ENCODE results near the gene GLTPD2. TPM values are rescaled to one million over a fixed set of nuclear protein-coding genes. Genes with fewer than 3 reads are reported as not detected.

The GLTPD2 gene
- total RNA-seq, 4 donors from 2014 or later = 1.1 to 2.0 (median 1.1) TPM; not detected in 1

DNA sequence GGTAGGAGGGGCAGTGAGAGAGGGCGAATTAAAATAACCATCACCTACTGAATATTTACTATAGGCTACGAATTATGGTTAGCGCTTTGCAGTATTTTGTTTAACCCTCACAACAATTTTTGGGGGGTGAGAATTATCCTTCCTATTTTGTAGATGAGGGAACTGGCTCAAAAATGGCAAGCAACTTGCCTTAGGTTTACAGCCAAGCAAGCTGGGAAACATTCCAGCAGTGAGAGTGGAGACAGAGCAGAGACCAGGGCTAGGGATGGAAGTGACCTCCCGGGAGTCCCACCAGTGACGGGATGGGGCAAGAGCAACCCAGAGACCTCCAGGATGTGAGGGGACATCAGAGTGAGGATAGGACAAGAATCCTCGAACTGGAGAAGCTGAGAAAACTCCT lies 2.2 kb upstream of the GLTPD2 start:
- TF ChIP-seq POLR2A (IDR thresholded peaks at IDR 0.05) = no peak
- TF ChIP-seq, protein P1, sequence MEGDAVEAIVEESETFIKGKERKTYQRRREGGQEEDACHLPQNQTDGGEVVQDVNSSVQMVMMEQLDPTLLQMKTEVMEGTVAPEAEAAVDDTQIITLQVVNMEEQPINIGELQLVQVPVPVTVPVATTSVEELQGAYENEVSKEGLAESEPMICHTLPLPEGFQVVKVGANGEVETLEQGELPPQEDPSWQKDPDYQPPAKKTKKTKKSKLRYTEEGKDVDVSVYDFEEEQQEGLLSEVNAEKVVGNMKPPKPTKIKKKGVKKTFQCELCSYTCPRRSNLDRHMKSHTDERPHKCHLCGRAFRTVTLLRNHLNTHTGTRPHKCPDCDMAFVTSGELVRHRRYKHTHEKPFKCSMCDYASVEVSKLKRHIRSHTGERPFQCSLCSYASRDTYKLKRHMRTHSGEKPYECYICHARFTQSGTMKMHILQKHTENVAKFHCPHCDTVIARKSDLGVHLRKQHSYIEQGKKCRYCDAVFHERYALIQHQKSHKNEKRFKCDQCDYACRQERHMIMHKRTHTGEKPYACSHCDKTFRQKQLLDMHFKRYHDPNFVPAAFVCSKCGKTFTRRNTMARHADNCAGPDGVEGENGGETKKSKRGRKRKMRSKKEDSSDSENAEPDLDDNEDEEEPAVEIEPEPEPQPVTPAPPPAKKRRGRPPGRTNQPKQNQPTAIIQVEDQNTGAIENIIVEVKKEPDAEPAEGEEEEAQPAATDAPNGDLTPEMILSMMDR (IDR thresholded peaks at IDR 0.05) = no peak
- Histone ChIP-seq H3K27me3 (peaks cover 0 to 49% (median 0%) of the 10 kb centered on the region in 4 donors), H3K4me1 (peaks cover 21 to 58% (median 32%) of the 10 kb centered on the region in 3 donors), H3K4me3 (peak overlapping the region in 3 of 4 donors; percentile 5 to 44 (median 32)), H3K9me3 (no peaks in the 10 kb centered on the region), H3K27ac (peak overlapping the region in 1 of 4 donors; percentile 7), H3K36me3 (no peaks in the 10 kb centered on the region)
- intact Hi-C loops (cut with DNase I) = loop anchor here (5.0 kb wide), 2 partner anchors 49 to 101 kb away; partner anchors contain the start of genes CXCL16 and ZMYND15
- no peak for DNase-seq
- 27 to 37% methylated on average over 6 of the region's 6 CpGs for WGBS, 2 donors

DNA sequence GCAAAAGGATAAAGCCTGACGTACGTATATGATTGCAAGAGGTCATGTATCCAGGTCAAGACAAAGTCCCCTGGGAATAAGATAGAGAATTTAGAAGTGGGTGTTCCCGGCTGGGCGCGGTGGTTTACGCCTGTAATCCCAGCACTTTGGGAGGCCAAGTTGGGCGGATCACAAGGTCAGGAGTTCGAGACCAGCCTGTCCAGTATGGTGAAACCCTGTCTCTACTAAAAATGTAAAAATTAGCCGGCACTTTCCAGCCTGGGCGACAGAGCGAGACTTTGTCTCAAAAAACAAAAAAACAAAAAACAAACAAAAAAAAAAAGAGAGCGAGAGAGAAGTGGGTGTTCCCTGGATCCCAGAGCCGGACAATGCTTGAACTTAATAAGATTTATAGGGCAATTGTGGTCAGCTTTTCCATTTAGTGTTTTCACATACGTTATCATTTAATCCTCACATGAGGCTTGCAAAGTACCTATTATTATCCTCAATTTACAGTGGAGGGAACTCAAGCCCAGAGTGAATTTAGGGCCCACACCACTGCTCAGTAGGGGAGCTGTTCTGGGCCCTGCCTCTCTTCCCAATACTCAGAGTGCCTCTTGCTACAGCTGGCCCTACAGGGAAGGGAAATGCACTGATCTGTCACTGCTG lies 481 bp upstream of the GLTPD2 start:
- Histone ChIP-seq H3K27ac (peak overlapping the region in 3 of 4 donors; percentile 95 to 97 (median 96)), H3K4me3 (peak overlapping the region in 3 of 4 donors; percentile 44 to 89 (median 62)), H3K9me3 (no peaks in the 10 kb centered on the region), H3K36me3 (no peaks in the 10 kb centered on the region), H3K27me3 (peaks cover 0 to 32% (median 0%) of the 10 kb centered on the region in 4 donors), H3K4me1 (peaks cover 21 to 58% (median 32%) of the 10 kb centered on the region in 3 donors)
- intact Hi-C loops (cut with DNase I) = loop anchor here (5.0 kb wide), 2 partner anchors 51 to 99 kb away; partner anchors contain the start of genes CXCL16 and ZMYND15
- WGBS, 2 donors = 71 to 84% methylated on average over 14 of the region's 14 CpGs
- DNase-seq = no peak
- no peak for TF ChIP-seq POLR2A (IDR thresholded peaks at IDR 0.05)
- TF ChIP-seq, protein P1 (IDR thresholded peaks at IDR 0.05) = peak in 1 of 6 experiments; percentile 17

DNA sequence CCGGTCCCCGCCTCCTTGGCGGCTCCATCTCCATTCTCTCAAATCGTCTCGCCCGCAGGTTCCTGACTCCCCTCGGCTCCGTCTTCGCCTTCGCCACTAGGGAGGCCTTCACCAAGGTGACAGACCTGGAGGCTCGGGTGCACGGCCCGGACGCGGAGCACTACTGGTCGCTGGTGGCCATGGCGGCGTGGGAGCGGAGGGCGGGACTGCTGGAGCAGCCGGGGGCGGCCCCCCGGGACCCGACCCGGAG lies 862 bp downstream of the GLTPD2 start:
- no peaks in the 10 kb centered on the region for H3K9me3 ChIP-seq
- DNase-seq = no peak
- H3K36me3 ChIP-seq = no peaks in the 10 kb centered on the region
- TF ChIP-seq POLR2A (IDR thresholded peaks at IDR 0.05) = no peak
- TF ChIP-seq, protein P1 (IDR thresholded peaks at IDR 0.05) = no peak
- intact Hi-C loops (cut with DNase I) = loop anchor here (5.0 kb wide), 2 partner anchors 52 to 98 kb away; partner anchors contain the start of genes CXCL16 and ZMYND15
- WGBS, 2 donors = no CpG with 5 or more reads among the region's 25 CpGs
- H3K4me1 ChIP-seq = peaks cover 21 to 58% (median 32%) of the 10 kb centered on the region in 3 donors
- peak overlapping the region; percentile 95 to 99 (median 96) for H3K27ac ChIP-seq
- H3K27me3 ChIP-seq = peaks cover 0 to 18% (median 0%) of the 10 kb centered on the region in 4 donors
- peak overlapping the region; percentile 44 to 89 (median 67) for H3K4me3 ChIP-seq

DNA sequence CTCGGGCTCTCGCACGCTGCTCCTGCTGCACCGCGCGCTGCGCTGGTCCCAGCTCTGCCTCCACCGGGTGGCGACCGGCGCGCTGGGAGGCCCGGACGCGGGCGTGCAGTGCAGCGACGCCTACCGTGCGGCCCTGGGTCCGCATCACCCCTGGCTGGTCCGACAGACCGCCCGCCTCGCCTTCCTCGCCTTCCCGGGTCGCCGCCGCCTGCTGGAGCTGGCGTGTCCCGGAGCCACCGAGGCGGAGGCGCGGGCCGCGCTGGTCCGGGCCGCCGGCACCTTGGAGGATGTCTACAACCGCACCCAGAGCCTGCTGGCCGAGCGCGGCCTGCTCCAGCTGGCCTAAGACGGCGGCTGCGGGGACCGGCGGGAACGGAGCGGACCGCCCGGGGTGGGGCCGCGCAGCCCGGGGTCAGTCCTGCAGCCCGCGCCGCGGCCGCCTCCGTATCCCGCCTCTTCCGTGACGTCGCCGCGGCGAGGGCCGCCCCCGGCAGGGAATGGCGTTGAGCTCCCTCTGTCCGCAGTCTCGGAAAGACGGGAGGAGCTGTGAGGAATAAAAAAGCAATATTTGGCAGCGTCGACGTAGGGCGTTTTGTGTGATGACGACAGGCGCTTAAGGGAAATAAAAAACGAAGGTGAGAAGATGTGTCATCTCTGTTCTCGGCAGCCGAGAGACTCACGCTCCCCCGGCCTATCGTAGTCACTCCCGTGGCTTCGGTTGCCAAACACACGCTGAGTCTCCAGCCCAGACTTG lies 1.4 kb downstream of the GLTPD2 start:
- Histone ChIP-seq H3K4me1 (peaks cover 21 to 56% (median 32%) of the 10 kb centered on the region in 3 donors), H3K9me3 (no peaks in the 10 kb centered on the region), H3K27me3 (peaks cover 0 to 13% (median 0%) of the 10 kb centered on the region in 4 donors), H3K27ac (peak overlapping the region; percentile 95 to 99 (median 96)), H3K36me3 (no peaks in the 10 kb centered on the region), H3K4me3 (peak overlapping the region; percentile 44 to 89 (median 67))
- TF ChIP-seq POLR2A (IDR thresholded peaks at IDR 0.05) = peak in 3 of 4 donors; percentile 52 to 90 (median 89)
- TF ChIP-seq, protein P1 (IDR thresholded peaks at IDR 0.05) = peak; percentile 68 to 94 (median 84)
- intact Hi-C loops (cut with DNase I) = loop anchor here (5.0 kb wide), 2 partner anchors 53 to 97 kb away; partner anchors contain the start of genes CXCL16 and ZMYND15
- WGBS, 2 donors = 0 to 1% methylated on average over 11 to 14 of the region's 91 CpGs
- peak; percentile 24 for DNase-seq
